CD4-positive, alpha-beta T cell treated with Interleukin-10 for 1 hour (primary cell): ENCODE measurements around the gene OR2T10.
A peak's percentile ranks its signal among the peaks of the same experiment; 100 is the strongest.
"Not testable (repeated sequence)": the region's sequence is repeated elsewhere in the genome, so short reads cannot be mapped to it uniquely, and the experiment has no call there.

Experiments used
- DNase-seq: peaks from one replicate; pipeline ENCODE4 v3.0.0-alpha.2; 2020

Gene OR2T10

GRCh38 chr1:248597589-248597988, at the start of gene OR2T10:
Gene OR2T10 (minus strand): TSS chr1:248597700. CDS start chr1:248593768, 3,932 bp downstream.
- no peak for DNase-seq

GRCh38 chr1:248645178-248645577, 47.7 kb upstream of the OR2T10 start, which contains the start of gene OR2T35:
Gene OR2T35 (minus strand): TSS chr1:248645278. CDS start chr1:248639258, 6,020 bp downstream.
- not testable (repeated sequence) for DNase-seq

DNA sequence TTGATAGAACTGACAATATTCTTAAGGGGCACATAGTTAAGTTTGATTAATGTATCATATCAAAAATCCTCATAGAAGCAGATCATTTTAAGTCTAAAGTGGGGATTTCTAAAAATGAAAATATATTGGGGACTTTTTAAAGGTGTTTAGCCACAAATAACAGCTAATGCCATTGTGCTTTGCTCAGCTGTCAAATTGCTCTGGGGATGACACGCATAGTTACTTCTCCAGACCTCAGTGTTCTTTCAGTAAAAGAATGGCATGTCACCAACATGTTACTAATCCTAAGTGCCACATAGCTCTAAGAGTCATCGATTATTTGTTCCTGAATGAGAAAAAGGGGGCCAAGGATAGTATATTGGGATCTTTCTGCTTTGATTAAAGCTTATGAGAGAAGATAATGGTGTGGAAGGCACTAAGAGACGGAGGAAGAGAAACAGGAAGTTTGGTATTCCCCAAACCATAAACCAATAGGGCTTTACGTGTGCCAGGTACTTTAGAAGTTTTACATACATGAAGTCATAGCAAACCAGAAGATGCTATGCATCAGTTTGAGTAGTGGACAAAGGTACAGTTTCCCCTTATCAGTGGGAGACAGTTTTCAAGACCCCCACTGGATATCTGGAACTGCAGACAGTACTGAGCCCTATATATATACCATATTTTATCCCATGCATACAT, 45.6 kb upstream of the OR2T10 start:
- not testable (repeated sequence) for DNase-seq

DNA sequence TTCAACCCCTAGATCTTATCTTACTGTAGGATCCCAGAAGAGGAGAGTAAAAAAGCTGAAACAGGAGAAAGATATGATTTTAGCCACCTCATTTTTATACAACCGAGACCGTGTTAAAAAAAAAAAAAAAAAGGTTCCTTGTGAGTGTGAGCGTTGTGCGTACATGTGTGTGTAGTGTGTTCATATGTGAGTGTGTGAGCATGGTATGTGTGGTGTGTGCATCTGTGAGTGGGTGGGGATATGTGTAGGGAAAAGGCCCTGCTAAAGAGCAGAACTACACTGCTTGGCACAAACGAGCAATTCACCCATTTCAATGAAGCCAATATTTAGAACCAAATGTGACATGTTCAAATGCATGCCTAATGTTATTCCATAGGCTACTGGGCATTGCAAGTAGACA, 44.1 kb upstream of the OR2T10 start:
- DNase-seq = not testable (repeated sequence)

- DNase-seq = not testable (repeated sequence)
These were observed 43.4 kb upstream of the OR2T10 start for GRCh38 chr1:248640906-248641305.

GRCh38 chr1:248639652-248640051, 42.2 kb upstream of the OR2T10 start:
- DNase-seq = not testable (repeated sequence)

DNA sequence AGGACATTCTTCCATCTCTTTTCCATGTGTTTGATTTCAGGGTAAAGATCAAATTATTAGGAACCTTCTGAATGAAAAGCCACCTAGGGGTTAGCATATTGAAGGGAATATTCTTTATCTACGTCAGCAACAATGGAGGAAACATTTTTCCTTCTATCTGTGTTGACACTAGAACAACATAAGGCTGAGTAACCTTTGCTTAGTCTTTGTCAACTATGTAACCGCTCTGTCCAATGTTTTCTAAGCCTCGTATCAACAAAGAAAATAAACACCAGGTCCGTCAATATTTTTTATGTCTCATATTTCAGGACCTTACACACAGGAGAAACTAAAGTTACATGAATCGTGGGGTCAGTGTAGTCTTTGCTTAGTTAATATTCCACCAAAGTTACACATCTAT, 39.1 kb upstream of the OR2T10 start:
- not testable (repeated sequence) for DNase-seq

- not testable (repeated sequence) for DNase-seq
These were observed 37.5 kb upstream of the OR2T10 start, which contains the start of gene OR2T11 for GRCh38 chr1:248634991-248635390. Gene OR2T11 (minus strand): TSS chr1:248635091. CDS start chr1:248627128, 7,963 bp downstream.

- DNase-seq = no peak
These were observed 34.0 kb upstream of the OR2T10 start for GRCh38 chr1:248631354-248632008.

DNA sequence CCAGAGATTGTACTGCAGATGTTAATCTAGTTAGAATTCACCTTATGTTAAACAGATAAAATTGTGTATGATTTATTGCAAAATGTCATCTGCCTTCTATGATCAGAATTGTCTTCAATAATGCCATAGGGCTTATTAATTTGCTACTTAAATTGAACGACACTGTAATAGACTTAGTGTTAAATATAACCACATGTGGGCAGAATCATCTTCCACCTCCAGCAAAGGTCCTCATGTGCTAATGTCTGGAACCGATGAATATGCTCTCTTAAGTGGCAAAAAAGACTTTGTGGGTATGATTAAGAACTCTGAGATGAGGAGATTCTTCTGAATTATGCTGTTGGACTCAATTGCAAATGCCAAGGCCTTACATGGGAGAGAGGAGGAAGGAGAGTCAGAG, 33.1 kb upstream of the OR2T10 start:
- DNase-seq = no peak

DNA sequence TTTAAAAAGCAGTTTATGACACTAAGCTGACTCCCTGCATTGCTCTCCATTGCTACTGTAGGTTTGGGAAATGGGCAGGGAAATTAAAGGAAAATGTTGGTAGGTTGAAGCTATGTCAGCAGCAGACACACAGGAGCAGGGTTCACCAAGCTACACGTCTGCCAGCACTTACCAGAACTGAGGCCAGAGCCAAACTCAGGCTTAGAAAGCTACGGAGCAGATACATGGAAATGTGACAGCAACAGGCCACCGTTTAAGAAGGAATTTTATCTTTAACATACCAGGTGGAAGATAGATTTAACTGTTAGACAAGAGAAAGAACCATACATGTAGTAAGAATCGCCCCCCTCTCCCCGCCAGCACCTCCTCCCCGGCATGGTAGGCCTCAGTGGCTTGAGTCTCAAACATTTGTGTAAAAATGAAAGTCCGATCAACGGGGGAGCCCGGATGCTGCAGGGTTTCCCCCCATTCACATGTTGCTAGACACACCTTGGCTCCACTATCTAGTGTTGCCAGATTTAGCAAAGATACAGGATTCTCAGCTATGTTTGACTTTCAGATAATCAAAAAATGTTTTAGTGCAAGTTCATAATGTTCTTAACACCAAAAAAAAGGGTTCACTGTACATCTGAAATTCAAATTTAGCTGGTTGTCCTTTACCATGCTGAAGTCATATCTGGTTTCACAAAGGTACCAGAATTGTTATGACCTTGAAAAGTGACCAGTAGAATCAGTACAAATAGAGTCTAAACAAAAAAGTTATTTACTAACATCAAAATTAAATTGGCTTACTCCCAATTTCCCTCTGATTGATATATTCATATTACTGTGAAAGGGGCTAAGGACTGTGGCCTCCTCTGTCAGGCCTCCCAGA, 30.7 kb upstream of the OR2T10 start:
- DNase-seq = no peak

- no peak for DNase-seq
These were observed 28.5 kb upstream of the OR2T10 start for GRCh38 chr1:248625971-248626370.

DNA sequence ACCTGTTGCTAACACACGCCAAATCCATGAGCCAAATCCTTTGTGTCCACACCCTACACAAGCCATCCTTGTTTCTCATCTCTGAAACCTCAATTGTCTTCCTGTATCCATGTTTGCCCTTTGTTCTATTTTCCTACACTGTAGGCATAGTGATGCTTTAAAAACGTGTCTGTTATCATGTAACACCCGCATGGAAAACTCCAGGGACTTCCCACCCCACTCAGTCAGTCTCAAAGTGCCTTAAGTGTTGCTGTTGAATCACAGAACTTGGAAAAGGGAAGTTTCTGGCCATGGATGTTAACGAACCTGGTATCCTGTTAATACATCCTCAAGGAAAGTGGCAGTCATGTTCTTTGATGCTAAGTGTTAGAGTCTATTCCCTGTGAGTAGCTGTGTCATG, 27.7 kb upstream of the OR2T10 start:
- DNase-seq = no peak

GRCh38 chr1:248622570-248623001, 25.1 kb upstream of the OR2T10 start:
- DNase-seq = peak; percentile 25

- no peak for DNase-seq
These were observed 24.3 kb upstream of the OR2T10 start for GRCh38 chr1:248621770-248622169.

- peak; percentile 48 for DNase-seq
These were observed 21.4 kb upstream of the OR2T10 start for GRCh38 chr1:248618878-248619277.

GRCh38 chr1:248618119-248618518, 20.6 kb upstream of the OR2T10 start:
- no peak for DNase-seq

DNA sequence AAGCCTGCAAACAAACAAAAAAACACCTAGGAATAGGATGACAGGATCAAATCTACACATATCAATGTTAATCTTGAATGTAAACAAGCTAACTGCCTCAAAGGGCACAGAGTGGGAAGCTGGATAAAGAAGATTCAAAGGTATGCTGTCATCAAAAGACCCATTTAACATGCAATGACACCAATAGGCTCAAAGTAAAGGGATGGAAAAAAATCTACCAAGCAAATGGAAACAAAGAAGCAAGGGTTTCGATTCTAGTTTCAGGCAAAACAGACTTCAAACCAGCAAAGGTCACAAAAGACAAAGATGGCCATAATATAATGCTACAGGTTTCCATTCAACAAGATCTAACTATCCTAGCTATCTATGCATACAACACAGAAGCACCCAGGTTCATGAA, 16.2 kb upstream of the OR2T10 start:
- no peak for DNase-seq

- no peak for DNase-seq
These were observed 14.4 kb upstream of the OR2T10 start for GRCh38 chr1:248611883-248612414.

- DNase-seq = no peak
These were observed 12.8 kb upstream of the OR2T10 start for GRCh38 chr1:248610301-248610700.

DNA sequence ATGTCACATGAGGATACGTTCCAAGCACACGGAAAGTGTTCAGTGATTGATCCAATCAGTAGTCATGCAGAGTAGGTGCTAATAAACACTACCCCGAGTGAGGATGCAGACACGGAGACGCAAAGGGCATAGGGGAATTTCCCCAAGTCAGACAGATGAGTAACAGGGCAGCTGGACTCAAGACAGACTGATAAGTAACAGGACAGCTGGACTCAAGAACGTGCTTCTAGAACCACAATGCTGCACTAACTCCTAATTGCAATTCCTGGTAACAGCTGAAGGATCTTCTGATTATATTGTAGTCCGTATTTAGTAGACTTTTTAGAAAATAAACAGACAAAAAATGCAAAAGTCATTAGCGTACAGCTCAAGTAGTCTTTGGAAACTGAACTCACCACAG, 1.9 kb upstream of the OR2T10 start:
- no peak for DNase-seq

GRCh38 chr1:248596615-248597014, 885 bp downstream of the OR2T10 start:
- DNase-seq = no peak

- no peak for DNase-seq
These were observed 4.3 kb downstream of the OR2T10 start for GRCh38 chr1:248593226-248593625.
